SK-N-SH (cell line): Measurements from ENCODE around the gene LRRC32. TPM values are rescaled to one million over a fixed set of nuclear protein-coding genes. Genes with fewer than 3 reads are reported as not detected.

ENCODE experiments used
- CTCF ChIA-PET: fragments of 300-600, 350-600 bp; formaldehyde crosslinking; extraction: SDS; loops from one replicate; lab custom pipeline; 2021; lab: Yijun Ruan, JAX
- POLR2A ChIA-PET: fragments of 350-600 bp; sonication (Branson Sonifier 250); formaldehyde crosslinking; extraction: SDS; loops from one replicate; lab custom pipeline; 2020; ENCODE audit warnings: antibody characterized with exemption, inconsistent platforms; lab: Yijun Ruan, JAX
- DNase-seq: peaks from one replicate; pipeline ENCODE4 v3.0.0; 2012
- H2AFZ ChIP-seq: fragments of 200-600 bp; sonication (generic); 2 replicates; pipeline ENCODE4 v1.8.1; 2016; ENCODE audit warnings: antibody characterized with exemption, mild to moderate bottlenecking, low read depth
- H3F3A ChIP-seq: fragments of 200-600 bp; sonication (generic); replicated peaks from 2 replicates; pipeline ENCODE3; 2016; ENCODE audit warnings: antibody characterized with exemption, mild to moderate bottlenecking; ENCODE audit not compliant: insufficient read depth
- H3K27ac ChIP-seq, 2 experiments: fragments of 200-500 bp in 1 of 2; fragments of 200-600 bp in 1 of 2; sonication (Bioruptor generic) in 1 of 2; sonication (generic), shearing (Covaris generic) in 1 of 2; 2 replicates each; pipeline versions ENCODE4 v1.5.1 to v1.6.1; 2014 to 2016; ENCODE audit warnings: low read depth in 2 of 2, inconsistent platforms in 1 of 2, low read length in 1 of 2, mild to moderate bottlenecking in 1 of 2, mixed read lengths in 1 of 2
- H3K27me3 ChIP-seq: fragments of 200-600 bp; sonication (generic), shearing (Covaris generic); 2 replicates; pipeline ENCODE4 v1.6.1; 2016; ENCODE audit warnings: mixed run types; ENCODE audit not compliant: insufficient read depth
- H3K36me3 ChIP-seq, 2 experiments: fragments of 200-500 bp in 1 of 2; fragments of 200-600 bp in 1 of 2; sonication (Bioruptor generic) in 1 of 2; sonication (generic) in 1 of 2; replicated peaks in 1 of 2; 2 replicates each; pipeline versions ENCODE3 to v1.5.1; 2014 to 2016; ENCODE audit warnings: low read length in 1 of 2, mild to moderate bottlenecking in 1 of 2; ENCODE audit not compliant: insufficient read depth in 2 of 2, control insufficient read depth in 1 of 2
- H3K4me1 ChIP-seq, 2 experiments: fragments of 200-500 bp in 1 of 2; fragments of 200-600 bp in 1 of 2; sonication (Bioruptor generic) in 1 of 2; sonication (generic), shearing (Covaris generic) in 1 of 2; 2 replicates each; pipeline versions ENCODE4 v1.5.1 to v1.6.1; 2014 to 2016; ENCODE audit warnings: low read depth in 1 of 2, low read length in 1 of 2, mixed run types in 1 of 2; ENCODE audit not compliant: insufficient read depth in 2 of 2, control insufficient read depth in 1 of 2
- H3K4me2 ChIP-seq: fragments of 200-600 bp; sonication (generic), shearing (Covaris generic); 2 replicates; pipeline ENCODE4 v1.6.1; 2017; ENCODE audit warnings: mixed run types
- H3K4me3 ChIP-seq, 2 experiments: fragments of 200-500 bp in 1 of 2; fragments of 200-600 bp in 1 of 2; sonication (Bioruptor generic) in 1 of 2; sonication (generic), shearing (Covaris generic) in 1 of 2; 2 replicates each; pipeline versions ENCODE4 v1.5.1 to v1.8.1; 2014 to 2016; ENCODE audit warnings: low read depth in 2 of 2, inconsistent platforms in 1 of 2, low read length in 1 of 2, mild to moderate bottlenecking in 1 of 2, mixed read lengths in 1 of 2, moderate library complexity in 1 of 2
- H3K79me2 ChIP-seq: fragments of 200-600 bp; sonication (generic); 2 replicates; pipeline ENCODE4 v1.8.1; 2017; ENCODE audit warnings: mild to moderate bottlenecking; ENCODE audit not compliant: insufficient read depth
- H3K9ac ChIP-seq: fragments of 200-600 bp; sonication (generic); 2 replicates; pipeline ENCODE4 v1.6.1; 2017; ENCODE audit warnings: mixed run types
- H3K9me2 ChIP-seq: fragments of 200-600 bp; sonication (generic); 2 replicates; pipeline ENCODE4 v1.6.1; 2017; ENCODE audit warnings: mixed run types
- H3K9me3 ChIP-seq: fragments of 200-600 bp; sonication (generic); 2 replicates; pipeline ENCODE4 v1.6.1; 2017; ENCODE audit warnings: mixed run types, mild to moderate bottlenecking, moderate library complexity
- H4K20me1 ChIP-seq: fragments of 200-600 bp; sonication (generic); 2 replicates; pipeline ENCODE4 v1.6.1; 2017; ENCODE audit warnings: mild to moderate bottlenecking, mixed run types; ENCODE audit not compliant: insufficient read depth
- CHD2 ChIP-seq: fragments of 150-350 bp; IDR thresholded peaks from 2 replicates; pipeline ENCODE4 v1.6.1; 2018; ENCODE audit warnings: low read length; ENCODE audit not compliant: partially characterized antibody
- CTCF ChIP-seq: fragments of 200-600 bp; sonication (generic); IDR thresholded peaks from 2 replicates; pipeline ENCODE4 v1.6.1; 2017; ENCODE audit warnings: antibody characterized with exemption, mild to moderate bottlenecking, moderate library complexity
- FOSL2 ChIP-seq: IDR thresholded peaks from 2 replicates; pipeline ENCODE4 v1.4.0; 2012; ENCODE audit warnings: low read depth, mild to moderate bottlenecking, moderate library complexity, borderline replicate concordance
- FOXJ3 ChIP-seq: sonication (generic); formaldehyde crosslinking; IDR thresholded peaks from 2 replicates; pipeline ENCODE4 v1.5.1; 2020; ENCODE audit warnings: mild to moderate bottlenecking, missing genetic modification reagents
- FOXM1 ChIP-seq: IDR thresholded peaks from 2 replicates; pipeline ENCODE4 v1.4.0; 2012; ENCODE audit warnings: low read depth, mild to moderate bottlenecking
- IRF3 ChIP-seq: fragments of 150-350 bp; IDR thresholded peaks from 2 replicates; pipeline ENCODE4 v1.6.1; 2016; ENCODE audit warnings: mild to moderate bottlenecking, low read depth, low read length
- MAX ChIP-seq: IDR thresholded peaks from 2 replicates; pipeline ENCODE4 v1.4.0; 2012; ENCODE audit warnings: low read depth
- MEF2A ChIP-seq: IDR thresholded peaks from 2 replicates; pipeline ENCODE4 v1.4.0; 2012; ENCODE audit warnings: low read depth, borderline replicate concordance
- MXI1 ChIP-seq: IDR thresholded peaks from 2 replicates; pipeline ENCODE4 v1.6.1; 2012; ENCODE audit warnings: mild to moderate bottlenecking, low read depth, low read length, improper control_type of control experiment
- NFIC ChIP-seq: IDR thresholded peaks from 2 replicates; pipeline ENCODE4 v1.4.0; 2012; ENCODE audit warnings: borderline replicate concordance
- POLR2AphosphoS5 ChIP-seq: IDR thresholded peaks from 2 replicates; pipeline ENCODE4 v1.6.1; 2012; ENCODE audit warnings: low read depth, low read length
- RCOR1 ChIP-seq: fragments of 150-350 bp; IDR thresholded peaks from 2 replicates; pipeline ENCODE4 v1.6.1; 2017; ENCODE audit warnings: antibody characterized with exemption, low read length
- RXRA ChIP-seq: IDR thresholded peaks from 2 replicates; pipeline ENCODE4 v1.4.0; 2012; ENCODE audit warnings: low read depth, mild to moderate bottlenecking, borderline replicate concordance
- SIN3A ChIP-seq: IDR thresholded peaks from 2 replicates; pipeline ENCODE4 v1.6.1; 2012; ENCODE audit warnings: low read depth, mild to moderate bottlenecking, low read length, moderate library complexity, borderline replicate concordance
- SMC3 ChIP-seq: IDR thresholded peaks from 2 replicates; pipeline ENCODE4 v1.6.1; 2012; ENCODE audit warnings: low read depth, low read length, improper control_type of control experiment
- USF2 ChIP-seq: fragments of 150-350 bp; IDR thresholded peaks from 2 replicates; pipeline ENCODE4 v1.6.1; 2017; ENCODE audit warnings: antibody characterized with exemption, low read length, low read depth, borderline replicate concordance
- YY1 ChIP-seq: IDR thresholded peaks from 2 replicates; pipeline ENCODE4 v1.4.0; 2012; ENCODE audit warnings: low read depth, mild to moderate bottlenecking
- ZBTB33 ChIP-seq: IDR thresholded peaks from 2 replicates; pipeline ENCODE4 v1.4.0; 2012; ENCODE audit warnings: low read depth, borderline replicate concordance
- WGBS: methylation state at CpG from one replicate; pipeline ENCODE4 v1.1.6; 2017; ENCODE audit warnings: low lambda C conversion rate; 5-methylcytosine and 5-hydroxymethylcytosine counted together
- polyA plus RNA-seq, 3 experiments: library from polyadenylated mRNA; depleted of rRNA; stranded (reverse); fragments of >200 nt; gene quantifications; 2 replicates each; pipeline ENCODE4 v1.2.3, GENCODE V29; 2012

Gene LRRC32
- polyA plus RNA-seq, 1 of the 3 experiments (the other 2 are of a cell fraction): 0.43 TPM

GRCh38 chr11:76661306-76661751 lies 9.2 kb downstream of the LRRC32 start:
- H3K36me3 ChIP-seq: no peaks in the 10 kb centered on the region
- no peak for DNase-seq
- POLR2A ChIA-PET: no interaction called here

GRCh38 chr11:76660533-76661305 lies 9.8 kb downstream of the LRRC32 start:
- no peak for DNase-seq
- Histone ChIP-seq H3K27ac (no peak overlapping the region), H3K9ac (no peak overlapping the region), H2AFZ (no peak overlapping the region), H3K9me2 (no peaks in the 10 kb centered on the region), H4K20me1 (no peaks in the 10 kb centered on the region), H3K9me3 (no peaks in the 10 kb centered on the region), H3K4me3 (no peak overlapping the region), H3F3A (no peaks in the 10 kb centered on the region), H3K4me2 (no peak overlapping the region), H3K4me1 (no peaks in the 10 kb centered on the region), H3K27me3 (no peaks in the 10 kb centered on the region), H3K36me3 (no peaks in the 10 kb centered on the region), H3K79me2 (no peaks in the 10 kb centered on the region)
- 87% methylated on average over 23 of the region's 34 CpGs for WGBS
- ChIA-PET POLR2A (no interaction called here), CTCF (interaction anchor here (0.9 to 3.2 kb wide), 3 partner anchors 9 to 35 kb away, joined by 3 to 19 read pairs (median 3); partner anchors contain the start of gene LRRC32)
- TF ChIP-seq FOSL2: no peak
- no peak for TF ChIP-seq ZBTB33
- no peak for TF ChIP-seq YY1
- no peak for TF ChIP-seq MEF2A
- TF ChIP-seq FOXJ3 (CRISPR knock-in tag): no peak
- no peak for TF ChIP-seq SIN3A
- no peak for TF ChIP-seq IRF3
- TF ChIP-seq CHD2: no peak
- no peak for TF ChIP-seq RCOR1
- no peak for TF ChIP-seq POLR2AphosphoS5
- no peak for TF ChIP-seq NFIC
- TF ChIP-seq MXI1: no peak
- TF ChIP-seq FOXM1: no peak
- no peak for TF ChIP-seq USF2

More at GRCh38 chr11:76661306-76661751, 9.2 kb downstream of the LRRC32 start:
- H3K27me3 ChIP-seq: no peaks in the 10 kb centered on the region
- H3F3A ChIP-seq: no peaks in the 10 kb centered on the region
- no peak overlapping the region for H2AFZ ChIP-seq
- H3K9me3 ChIP-seq: no peaks in the 10 kb centered on the region
- CTCF ChIA-PET: interaction anchor here (3.2 kb wide), 1 partner anchor 9 kb away, joined by 19 read pairs; the partner anchor contains the start of gene LRRC32
- TF ChIP-seq RXRA (no peak), FOXJ3 (CRISPR knock-in tag) (no peak), SMC3 (no peak), MAX (no peak), CTCF (no peak)
- WGBS: 83% methylated on average over 9 of the region's 11 CpGs
- no peak overlapping the region for H3K4me2 ChIP-seq
- no peak overlapping the region for H3K9ac ChIP-seq
- H3K4me1 ChIP-seq: no peaks in the 10 kb centered on the region; a peak in 1 of 4 replicates
- no peaks in the 10 kb centered on the region for H3K9me2 ChIP-seq
- no peaks in the 10 kb centered on the region for H3K79me2 ChIP-seq
- no peaks in the 10 kb centered on the region for H4K20me1 ChIP-seq
- H3K4me3 ChIP-seq: no peak overlapping the region
- no peak overlapping the region for H3K27ac ChIP-seq
